GM12873 (cell line): Measurements from ENCODE around the gene TMEM181.

ENCODE experiments used
- TF ChIP-seq, protein P1 (sequence below): IDR thresholded peaks from 2 replicates; pipeline ENCODE4 v1.5.1; 2012; ENCODE audit warnings: low read depth, mild to moderate bottlenecking, moderate library complexity, low read length, control low read depth; ENCODE audit not compliant: insufficient read depth; ENCODE audit errors: missing control alignments

Gene TMEM181

DNA sequence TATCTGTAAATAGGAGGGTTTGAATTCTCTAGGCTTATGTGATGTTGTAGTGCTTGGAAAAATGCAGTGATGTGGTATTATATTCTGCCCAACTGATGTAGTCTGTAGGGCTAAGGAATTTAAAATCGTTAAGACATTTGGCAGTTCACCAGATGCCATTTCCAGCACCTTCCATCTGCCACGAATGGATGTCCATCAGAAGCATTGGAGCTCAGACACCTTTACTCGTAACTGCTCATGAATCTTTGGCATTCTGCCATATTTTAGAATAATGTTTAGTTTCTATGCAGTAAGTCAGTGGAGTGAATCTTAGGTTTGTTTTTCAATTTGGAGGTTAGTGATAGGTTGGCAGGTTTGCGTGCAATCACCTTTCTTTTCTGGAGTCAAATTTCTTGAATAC is 87.6 kb downstream of the TMEM181 start:
- TF ChIP-seq, protein P1, sequence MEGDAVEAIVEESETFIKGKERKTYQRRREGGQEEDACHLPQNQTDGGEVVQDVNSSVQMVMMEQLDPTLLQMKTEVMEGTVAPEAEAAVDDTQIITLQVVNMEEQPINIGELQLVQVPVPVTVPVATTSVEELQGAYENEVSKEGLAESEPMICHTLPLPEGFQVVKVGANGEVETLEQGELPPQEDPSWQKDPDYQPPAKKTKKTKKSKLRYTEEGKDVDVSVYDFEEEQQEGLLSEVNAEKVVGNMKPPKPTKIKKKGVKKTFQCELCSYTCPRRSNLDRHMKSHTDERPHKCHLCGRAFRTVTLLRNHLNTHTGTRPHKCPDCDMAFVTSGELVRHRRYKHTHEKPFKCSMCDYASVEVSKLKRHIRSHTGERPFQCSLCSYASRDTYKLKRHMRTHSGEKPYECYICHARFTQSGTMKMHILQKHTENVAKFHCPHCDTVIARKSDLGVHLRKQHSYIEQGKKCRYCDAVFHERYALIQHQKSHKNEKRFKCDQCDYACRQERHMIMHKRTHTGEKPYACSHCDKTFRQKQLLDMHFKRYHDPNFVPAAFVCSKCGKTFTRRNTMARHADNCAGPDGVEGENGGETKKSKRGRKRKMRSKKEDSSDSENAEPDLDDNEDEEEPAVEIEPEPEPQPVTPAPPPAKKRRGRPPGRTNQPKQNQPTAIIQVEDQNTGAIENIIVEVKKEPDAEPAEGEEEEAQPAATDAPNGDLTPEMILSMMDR, result no peak

DNA sequence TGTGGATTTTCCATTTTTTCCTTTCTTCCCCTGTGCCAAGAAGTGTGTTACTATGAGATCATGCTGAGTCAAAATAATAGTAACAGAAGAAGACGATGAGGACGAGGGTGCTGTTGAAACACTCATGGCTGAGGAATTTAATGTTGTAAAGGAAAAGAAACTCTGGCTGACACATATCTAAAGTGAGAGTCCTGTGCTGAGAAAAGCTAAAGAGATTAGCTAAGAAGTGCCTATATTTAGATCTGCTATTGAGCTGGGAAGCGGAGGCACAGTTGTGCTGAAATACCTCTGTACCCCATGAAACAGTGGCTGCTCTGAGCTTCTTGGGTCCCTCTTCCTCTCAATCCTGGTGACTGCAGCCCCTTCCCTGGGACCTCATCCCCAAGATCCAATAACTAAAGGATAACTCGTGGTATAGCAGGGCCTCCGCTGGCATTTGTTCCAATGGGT is 88.8 kb downstream of the TMEM181 start:
- TF ChIP-seq, protein P1, result no peak

DNA sequence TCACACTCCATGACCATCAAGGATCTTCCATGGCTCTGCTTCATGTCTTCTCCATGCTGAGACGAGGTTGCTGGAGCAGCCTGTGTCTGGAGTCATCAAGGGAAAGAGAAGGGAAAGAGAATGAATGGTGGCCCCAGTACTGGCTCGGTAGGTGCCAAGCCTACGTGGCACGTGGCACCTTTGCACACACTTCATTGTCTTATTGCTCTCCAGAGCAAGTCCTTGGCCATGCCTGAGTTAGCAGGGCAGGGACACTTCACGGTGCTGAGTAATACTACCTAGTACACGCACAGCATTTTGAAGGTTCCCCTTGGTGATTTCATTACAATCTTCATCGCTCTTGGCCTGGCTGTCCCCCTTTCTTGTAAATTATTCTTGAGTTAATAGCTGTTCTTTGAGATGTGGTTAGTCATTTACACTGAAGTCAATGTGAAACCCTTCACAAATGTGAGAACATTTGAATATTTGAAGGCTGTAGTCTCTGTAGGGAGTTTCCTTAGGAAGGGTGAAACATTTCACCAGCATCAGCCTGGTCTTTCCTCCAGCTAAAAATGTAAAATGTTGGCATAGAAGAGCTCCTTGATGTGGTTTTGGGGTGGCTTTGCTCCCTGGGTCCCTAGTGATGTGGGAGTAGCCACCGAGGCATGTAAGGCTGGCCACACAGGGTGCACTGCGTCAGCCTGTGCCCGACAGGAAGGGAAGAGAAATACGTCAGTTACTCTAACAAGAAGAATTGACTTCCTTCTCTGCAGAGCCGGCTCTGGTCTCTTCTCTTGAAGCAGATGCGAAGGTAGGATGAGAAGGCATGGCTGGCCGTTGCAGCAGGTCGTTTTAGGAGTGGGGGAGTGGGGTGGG is 89.6 kb downstream of the TMEM181 start, which contains the start of gene SYTL3:
TSS of gene SYTL3 (plus strand) at position 766 of the 855 bp plus-strand sequence. CDS start 13,215 bp downstream, outside the sequence.
- TF ChIP-seq, protein P1, result no peak

DNA sequence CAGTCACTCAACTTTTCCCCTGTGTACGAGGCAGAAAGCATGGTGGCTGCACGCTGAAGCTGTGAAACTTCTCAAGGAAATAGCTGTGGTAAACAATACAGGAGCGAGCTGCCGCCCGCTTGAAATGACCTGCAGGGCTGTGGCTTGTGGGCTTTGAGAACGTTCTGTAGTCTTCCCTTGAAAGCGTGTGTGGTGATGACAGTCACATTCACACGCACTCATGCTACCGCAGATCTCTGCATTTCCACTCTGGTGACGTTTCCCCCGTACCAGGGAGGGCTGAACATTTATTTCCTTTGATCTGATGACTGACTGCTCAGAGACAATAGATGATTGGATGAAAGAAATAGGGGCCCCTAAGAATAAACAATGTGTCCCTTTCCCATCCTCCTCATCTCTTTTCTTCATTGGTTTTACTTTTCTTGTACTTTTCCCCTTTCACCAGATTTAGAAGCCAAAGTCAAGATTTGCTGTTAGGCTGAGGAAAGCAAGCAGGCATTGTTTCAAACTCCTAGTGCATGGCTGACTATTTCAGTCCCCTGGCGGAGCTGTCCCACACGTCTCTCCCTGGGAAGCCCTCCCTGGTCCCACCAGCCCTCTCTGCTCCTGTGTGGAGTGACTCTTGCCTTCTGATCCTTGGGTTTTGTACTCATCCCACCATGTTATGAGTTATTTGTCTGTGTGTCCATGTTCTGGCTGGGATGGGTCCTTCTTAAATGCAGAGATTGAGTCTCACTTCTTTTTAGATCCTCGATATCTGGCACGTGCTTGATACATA is 93.9 kb downstream of the TMEM181 start:
- TF ChIP-seq, protein P1, result no peak

DNA sequence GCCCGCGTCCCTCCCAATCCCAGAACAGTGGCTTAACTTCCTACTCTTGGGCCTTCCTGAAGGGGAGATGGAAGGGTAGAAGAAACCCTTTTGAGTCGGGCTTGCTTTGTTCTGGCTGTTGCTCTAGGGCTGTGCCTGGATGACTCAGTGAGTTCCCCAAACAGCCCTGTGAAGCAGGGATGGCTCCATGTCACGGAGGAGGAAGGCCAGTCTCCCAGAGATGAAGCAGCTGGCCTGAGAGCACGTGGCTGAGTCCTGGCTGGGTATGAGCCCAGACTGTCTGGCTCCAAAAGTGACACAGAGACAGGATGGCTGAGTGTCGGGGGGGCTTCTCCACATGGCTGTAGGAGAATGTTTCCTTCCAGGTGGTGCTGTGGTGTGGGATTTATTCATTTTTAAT is 94.6 kb downstream of the TMEM181 start:
- TF ChIP-seq, protein P1, result no peak

DNA sequence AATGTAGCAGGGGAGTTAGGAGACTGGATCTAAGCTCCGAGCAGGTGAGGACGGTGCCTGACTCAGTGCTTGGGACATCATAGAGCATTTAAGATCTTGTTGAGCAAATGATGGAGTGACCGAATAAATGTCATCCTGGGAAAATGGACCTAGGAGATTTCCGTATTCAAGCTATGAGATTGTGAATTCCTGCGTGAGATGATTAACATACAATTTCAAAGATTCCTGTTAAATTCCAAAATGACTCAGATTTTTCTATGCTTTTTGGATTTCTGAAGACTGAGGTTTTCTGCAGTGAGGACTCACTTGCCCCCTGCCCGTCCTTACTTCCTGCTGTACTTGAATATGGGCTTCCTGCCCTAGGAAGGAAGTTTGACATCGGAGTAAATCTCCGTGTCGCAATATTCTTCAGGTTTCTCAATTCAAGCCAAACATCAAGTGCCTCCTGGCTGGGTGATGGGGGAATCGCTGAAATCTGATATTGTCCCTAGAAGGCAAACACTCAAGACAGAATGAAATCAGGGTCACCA is 95.1 kb downstream of the TMEM181 start:
- TF ChIP-seq, protein P1, result no peak

DNA sequence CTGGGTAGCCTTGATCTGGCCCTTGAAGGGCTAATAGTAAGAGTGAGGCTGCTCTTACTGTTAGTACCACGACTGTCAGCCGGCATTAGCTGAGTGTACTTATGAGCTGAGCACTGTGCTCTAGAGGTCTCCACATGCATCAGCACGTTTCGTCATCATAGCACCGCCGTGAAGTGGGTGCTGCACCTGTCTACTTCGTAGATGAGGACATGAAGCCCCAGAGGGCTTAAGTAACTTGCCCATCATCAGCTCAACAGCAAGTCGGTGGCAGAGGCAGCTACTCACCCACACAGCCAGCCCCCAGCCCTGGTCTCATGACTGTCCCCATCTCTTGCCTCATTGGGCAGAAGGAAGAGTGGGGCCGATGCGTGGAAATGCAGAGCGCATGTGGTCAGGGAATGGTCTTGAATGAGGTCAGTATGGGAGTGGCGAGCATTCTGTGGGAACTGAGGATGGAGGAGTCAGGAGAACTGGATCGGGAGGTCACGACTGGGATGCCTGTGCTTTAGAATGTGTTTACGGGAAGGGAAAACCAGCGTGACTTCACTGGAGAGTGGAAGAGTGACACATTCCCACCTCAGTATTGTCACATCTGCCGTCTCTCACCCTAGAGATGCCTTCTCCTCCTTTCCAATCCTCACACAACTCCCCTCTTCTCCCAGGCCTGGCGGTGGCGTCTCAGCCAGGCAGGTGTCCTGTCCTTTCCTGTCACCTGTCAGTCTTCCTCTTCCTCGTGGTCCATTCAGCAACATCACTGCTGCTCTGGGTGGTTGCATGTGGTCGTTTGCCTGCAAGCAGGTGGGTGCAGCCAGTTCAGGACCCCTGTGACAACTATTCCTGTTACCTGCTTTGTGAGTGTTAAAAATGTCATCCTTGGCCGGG is 95.9 kb downstream of the TMEM181 start:
- TF ChIP-seq, protein P1, result no peak
